Parathyroid adenoma (tissue), 2 donors: Measurements from ENCODE around the gene FUZ.
A peak's percentile ranks its signal among the peaks of the same experiment; 100 is the strongest.

Source experiments
- H2AFZ ChIP-seq: fragments of 300-600 bp; sonication (generic); one replicate; pipeline ENCODE4 v1.7.0; 2017; ENCODE audit warnings: antibody characterized with exemption, mild to moderate bottlenecking
- H3K27ac ChIP-seq: fragments of 300-600 bp; sonication (generic); one replicate; pipeline ENCODE4 v1.7.0; 2017
- H3K27me3 ChIP-seq: fragments of 300-600 bp; sonication (generic); one replicate; pipeline ENCODE4 v1.7.0; 2017; ENCODE audit warnings: low read length; ENCODE audit not compliant: control insufficient read depth, insufficient read depth
- H3K36me3 ChIP-seq: fragments of 300-600 bp; sonication (generic); one replicate; pipeline ENCODE4 v1.7.0; 2017; ENCODE audit warnings: low read length; ENCODE audit not compliant: control insufficient read depth, insufficient read depth
- H3K4me1 ChIP-seq: fragments of 300-600 bp; sonication (generic); one replicate; pipeline ENCODE4 v1.7.0; 2017; ENCODE audit warnings: control low read depth
- H3K4me2 ChIP-seq: fragments of 300-600 bp; sonication (generic); one replicate; pipeline ENCODE4 v1.7.0; 2017; ENCODE audit warnings: low read length
- H3K4me3 ChIP-seq: fragments of 300-600 bp; sonication (generic); one replicate; pipeline ENCODE4 v1.7.0; 2017; ENCODE audit warnings: low read depth, low read length
- H3K79me2 ChIP-seq: fragments of 300-600 bp; sonication (generic); one replicate; pipeline ENCODE4 v1.7.0; 2017; ENCODE audit warnings: control low read depth
- H3K9ac ChIP-seq: fragments of 300-600 bp; sonication (generic); one replicate; pipeline ENCODE4 v1.7.0; 2017; ENCODE audit warnings: mild to moderate bottlenecking
- H3K9me3 ChIP-seq: fragments of 300-600 bp; sonication (generic); one replicate; pipeline ENCODE4 v1.7.0; 2017; ENCODE audit warnings: low read length; ENCODE audit not compliant: control insufficient read depth
- TF ChIP-seq, protein P1 (sequence below): fragments of 300-600 bp; sonication (generic); IDR thresholded peaks from one replicate; pipeline ENCODE4 v1.7.0; 2017; ENCODE audit warnings: antibody characterized with exemption, mild to moderate bottlenecking
- donor health status: primary hyperparathyroidism.

FUZ gene

DNA sequence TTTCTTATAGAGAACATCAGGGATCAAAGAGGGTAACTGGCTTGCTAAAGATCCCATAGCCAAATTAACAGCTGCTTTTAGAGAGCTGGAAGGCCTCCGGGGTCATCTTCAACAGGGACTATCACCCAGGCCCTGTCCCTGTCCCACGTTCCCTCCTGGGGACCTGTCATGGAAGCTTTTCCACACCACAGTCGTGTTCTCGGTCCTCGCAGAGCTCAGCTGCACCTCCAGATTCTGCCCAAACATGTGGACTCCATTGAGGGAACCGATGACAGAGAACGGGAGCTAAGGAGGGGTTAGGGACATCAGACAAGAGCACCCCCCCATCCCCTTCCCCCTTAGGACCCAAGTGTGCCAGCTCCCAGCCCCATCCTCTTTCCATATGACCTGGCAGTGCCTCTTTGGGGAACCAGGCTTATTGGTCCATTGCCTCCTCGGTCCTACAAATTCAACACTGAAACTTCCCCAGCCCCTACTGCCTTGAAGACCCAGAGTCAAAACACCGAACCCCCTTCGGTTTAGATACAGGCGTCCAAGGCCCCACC, 568 bp downstream of the FUZ start:
- H3K4me3 ChIP-seq: peak overlapping the region; percentile 94
- H3K36me3 ChIP-seq: no peaks in the 10 kb centered on the region
- H3K27ac ChIP-seq: peak overlapping the region; percentile 96
- TF ChIP-seq, protein P1, sequence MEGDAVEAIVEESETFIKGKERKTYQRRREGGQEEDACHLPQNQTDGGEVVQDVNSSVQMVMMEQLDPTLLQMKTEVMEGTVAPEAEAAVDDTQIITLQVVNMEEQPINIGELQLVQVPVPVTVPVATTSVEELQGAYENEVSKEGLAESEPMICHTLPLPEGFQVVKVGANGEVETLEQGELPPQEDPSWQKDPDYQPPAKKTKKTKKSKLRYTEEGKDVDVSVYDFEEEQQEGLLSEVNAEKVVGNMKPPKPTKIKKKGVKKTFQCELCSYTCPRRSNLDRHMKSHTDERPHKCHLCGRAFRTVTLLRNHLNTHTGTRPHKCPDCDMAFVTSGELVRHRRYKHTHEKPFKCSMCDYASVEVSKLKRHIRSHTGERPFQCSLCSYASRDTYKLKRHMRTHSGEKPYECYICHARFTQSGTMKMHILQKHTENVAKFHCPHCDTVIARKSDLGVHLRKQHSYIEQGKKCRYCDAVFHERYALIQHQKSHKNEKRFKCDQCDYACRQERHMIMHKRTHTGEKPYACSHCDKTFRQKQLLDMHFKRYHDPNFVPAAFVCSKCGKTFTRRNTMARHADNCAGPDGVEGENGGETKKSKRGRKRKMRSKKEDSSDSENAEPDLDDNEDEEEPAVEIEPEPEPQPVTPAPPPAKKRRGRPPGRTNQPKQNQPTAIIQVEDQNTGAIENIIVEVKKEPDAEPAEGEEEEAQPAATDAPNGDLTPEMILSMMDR: no peak
- H2AFZ ChIP-seq: peak overlapping the region; percentile 95
- peak overlapping the region; percentile 77 for H3K9ac ChIP-seq
- H3K27me3 ChIP-seq: no peaks in the 10 kb centered on the region
- peaks cover 10% of the 10 kb centered on the region for H3K4me1 ChIP-seq
- H3K9me3 ChIP-seq: no peaks in the 10 kb centered on the region
- H3K79me2 ChIP-seq: no peaks in the 10 kb centered on the region
- peak overlapping the region; percentile 95 for H3K4me2 ChIP-seq

DNA sequence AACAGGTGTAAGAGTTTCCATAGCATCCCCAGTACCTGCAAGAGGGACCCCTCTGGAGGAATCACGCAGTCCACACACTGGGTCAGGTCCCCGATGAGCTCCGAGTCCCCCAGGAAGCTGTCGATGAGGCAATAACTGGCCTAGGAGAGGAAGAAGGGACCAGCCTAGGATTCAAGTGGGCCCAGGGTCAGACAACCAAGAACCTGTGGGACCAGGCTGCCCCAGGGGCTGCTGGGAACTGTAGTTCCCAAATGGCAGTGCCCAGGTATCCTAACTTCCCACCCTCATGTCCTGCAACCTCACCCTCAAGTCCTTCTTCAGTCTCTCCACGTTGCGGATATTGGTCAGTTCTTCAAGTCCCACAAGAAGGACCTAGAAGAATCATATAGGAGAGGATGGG, 1.8 kb downstream of the FUZ start:
- no peaks in the 10 kb centered on the region for H3K27me3 ChIP-seq
- peaks cover 10% of the 10 kb centered on the region for H3K4me1 ChIP-seq
- no peak overlapping the region for H2AFZ ChIP-seq
- no peak overlapping the region for H3K4me3 ChIP-seq
- no peak overlapping the region for H3K27ac ChIP-seq
- no peak overlapping the region for H3K4me2 ChIP-seq
- H3K36me3 ChIP-seq: no peaks in the 10 kb centered on the region
- no peaks in the 10 kb centered on the region for H3K9me3 ChIP-seq
- H3K79me2 ChIP-seq: no peaks in the 10 kb centered on the region
- no peak overlapping the region for H3K9ac ChIP-seq
- TF ChIP-seq, protein P1: no peak

DNA sequence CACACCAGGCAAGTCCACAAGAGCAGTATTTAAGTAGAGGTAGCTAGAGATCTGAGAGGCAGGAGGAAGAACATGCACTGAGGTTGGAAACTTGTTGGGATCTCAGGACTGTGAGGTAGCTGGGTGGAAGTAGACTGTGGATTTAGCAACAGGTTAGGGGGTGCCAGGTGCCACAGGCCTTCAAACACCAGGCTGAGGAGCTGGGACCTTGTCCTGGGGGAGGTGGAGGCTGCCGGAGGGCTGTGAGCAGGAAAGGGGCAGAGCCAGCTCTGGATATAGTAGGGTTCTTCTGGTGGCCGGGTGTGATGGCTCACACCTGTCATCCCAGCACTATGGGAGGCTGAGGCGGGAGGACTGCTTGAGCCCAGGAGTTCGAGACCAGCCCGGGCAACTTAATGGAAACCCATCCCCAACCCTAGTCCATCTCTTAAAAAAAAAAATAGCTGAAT, 3.1 kb downstream of the FUZ start:
- no peaks in the 10 kb centered on the region for H3K9me3 ChIP-seq
- H2AFZ ChIP-seq: peak overlapping the region; percentile 83
- H3K79me2 ChIP-seq: no peaks in the 10 kb centered on the region
- TF ChIP-seq, protein P1: no peak
- peak overlapping the region; percentile 92 for H3K4me2 ChIP-seq
- peaks cover 10% of the 10 kb centered on the region for H3K4me1 ChIP-seq
- H3K9ac ChIP-seq: no peak overlapping the region
- H3K36me3 ChIP-seq: no peaks in the 10 kb centered on the region
- H3K4me3 ChIP-seq: peak overlapping the region; percentile 84
- H3K27me3 ChIP-seq: no peaks in the 10 kb centered on the region
- peak overlapping the region; percentile 70 for H3K27ac ChIP-seq

DNA sequence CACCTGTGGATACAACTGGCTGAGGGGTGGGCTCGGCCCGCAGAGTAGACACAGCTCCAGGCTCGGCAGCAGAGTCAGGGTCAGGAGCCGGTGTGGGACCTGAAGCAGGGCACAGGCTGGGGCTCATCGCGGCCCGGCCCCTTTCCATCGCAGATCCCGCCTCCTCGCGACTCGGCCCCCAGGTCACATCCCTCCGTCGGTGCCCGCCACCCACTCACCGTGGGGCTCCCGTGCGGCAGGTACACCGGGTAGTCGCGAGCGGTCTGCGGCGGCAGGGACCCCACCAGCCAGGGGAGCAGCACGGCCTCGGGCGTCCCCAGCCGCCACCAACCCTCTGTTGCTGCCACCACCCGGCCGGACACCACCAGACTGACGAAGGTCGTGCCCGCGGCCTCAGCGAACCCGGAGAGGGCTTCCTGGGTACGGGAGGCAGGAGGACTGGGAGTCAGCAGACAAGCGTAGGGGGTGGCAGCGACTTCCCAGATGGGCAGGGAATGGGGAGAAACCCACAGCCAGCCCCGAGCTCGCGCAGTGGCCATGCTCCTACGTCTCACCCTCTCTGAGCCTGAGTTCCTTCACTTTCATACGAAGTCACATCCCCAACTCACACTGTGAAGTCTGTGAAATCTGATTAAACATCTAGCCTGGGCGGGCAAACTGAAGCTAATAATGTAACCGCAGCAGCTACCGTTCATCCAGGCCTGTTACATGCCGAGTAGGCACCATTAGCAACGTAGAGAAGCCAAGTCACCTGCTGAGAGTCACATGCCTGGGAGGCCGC, 3.7 kb downstream of the FUZ start:
- no peaks in the 10 kb centered on the region for H3K27me3 ChIP-seq
- peak overlapping the region; percentile 92 for H3K4me2 ChIP-seq
- peak overlapping the region; percentile 70 for H3K27ac ChIP-seq
- peak overlapping the region; percentile 50 for H3K9ac ChIP-seq
- H3K9me3 ChIP-seq: no peaks in the 10 kb centered on the region
- TF ChIP-seq, protein P1: peak; percentile 7
- H3K4me3 ChIP-seq: peak overlapping the region; percentile 84
- H3K79me2 ChIP-seq: no peaks in the 10 kb centered on the region
- H3K36me3 ChIP-seq: no peaks in the 10 kb centered on the region
- H3K4me1 ChIP-seq: peaks cover 10% of the 10 kb centered on the region
- H2AFZ ChIP-seq: peak overlapping the region; percentile 83
